Activated B cell treated with CpG ODN at 0.5 μM for 24 hours (primary cell): Measurements from ENCODE around the gene SHISA8. TPM values are rescaled to one million over a fixed set of nuclear protein-coding genes. Genes with fewer than 3 reads are reported as not detected.

Experiments
- ATAC-seq: fragments of 200-7000 bp; cut with Tn5 transposase; one replicate; pipeline ENCODE4 v1.10.0; 2021; ENCODE audit warnings: low read depth, mild to moderate bottlenecking, moderate library complexity
- CTCF ChIA-PET: fragments of 350-600 bp; sonication (Branson Sonifier 250); formaldehyde crosslinking; loops from one replicate; lab custom pipeline; 2021; ENCODE audit warnings: antibody characterized with exemption; lab: Charles Lee
- POLR2A ChIA-PET: fragments of 350-600 bp; sonication (Branson Sonifier 250); formaldehyde crosslinking; loops from one replicate; lab custom pipeline; 2021; ENCODE audit warnings: antibody characterized with exemption; lab: Charles Lee
- DNase-seq: peaks from one replicate; pipeline ENCODE4 v3.0.0; 2022
- H3K27ac Mint-ChIP-seq: one replicate; pipeline ENCODE4 v1.8.0; 2020; ENCODE audit warnings: mixed read lengths
- H3K27me3 Mint-ChIP-seq: one replicate; pipeline ENCODE4 v1.8.0; 2021; ENCODE audit warnings: mixed read lengths
- H3K36me3 Mint-ChIP-seq: one replicate; pipeline ENCODE4 v1.8.0; 2021; ENCODE audit warnings: low read depth, mixed read lengths
- H3K4me1 Mint-ChIP-seq: one replicate; pipeline ENCODE4 v1.8.0; 2021; ENCODE audit warnings: mixed read lengths
- H3K4me3 Mint-ChIP-seq: one replicate; pipeline ENCODE4 v1.8.0; 2020; ENCODE audit warnings: mild to moderate bottlenecking, mixed read lengths
- H3K9me3 Mint-ChIP-seq: one replicate; pipeline ENCODE4 v1.8.0; 2020; ENCODE audit warnings: mixed read lengths
- CTCF ChIP-seq: fragments of 200-600 bp; IDR thresholded peaks from one replicate; pipeline ENCODE4 v1.8.0; 2022; ENCODE audit warnings: antibody characterized with exemption, mild to moderate bottlenecking
- intact Hi-C: fragments of 100-400 bp; cut with micrococcal nuclease; formaldehyde crosslinking; loops from one replicate; pipeline ENCODE4 v1.15.1; 2024
- total RNA-seq: library from RNA; stranded (reverse); gene quantifications from 2 replicates; pipeline ENCODE4 v1.2.3, GENCODE V29; 2022

Gene SHISA8
- total RNA-seq, 1 donor from 2014 or later: 12.6 TPM

DNA sequence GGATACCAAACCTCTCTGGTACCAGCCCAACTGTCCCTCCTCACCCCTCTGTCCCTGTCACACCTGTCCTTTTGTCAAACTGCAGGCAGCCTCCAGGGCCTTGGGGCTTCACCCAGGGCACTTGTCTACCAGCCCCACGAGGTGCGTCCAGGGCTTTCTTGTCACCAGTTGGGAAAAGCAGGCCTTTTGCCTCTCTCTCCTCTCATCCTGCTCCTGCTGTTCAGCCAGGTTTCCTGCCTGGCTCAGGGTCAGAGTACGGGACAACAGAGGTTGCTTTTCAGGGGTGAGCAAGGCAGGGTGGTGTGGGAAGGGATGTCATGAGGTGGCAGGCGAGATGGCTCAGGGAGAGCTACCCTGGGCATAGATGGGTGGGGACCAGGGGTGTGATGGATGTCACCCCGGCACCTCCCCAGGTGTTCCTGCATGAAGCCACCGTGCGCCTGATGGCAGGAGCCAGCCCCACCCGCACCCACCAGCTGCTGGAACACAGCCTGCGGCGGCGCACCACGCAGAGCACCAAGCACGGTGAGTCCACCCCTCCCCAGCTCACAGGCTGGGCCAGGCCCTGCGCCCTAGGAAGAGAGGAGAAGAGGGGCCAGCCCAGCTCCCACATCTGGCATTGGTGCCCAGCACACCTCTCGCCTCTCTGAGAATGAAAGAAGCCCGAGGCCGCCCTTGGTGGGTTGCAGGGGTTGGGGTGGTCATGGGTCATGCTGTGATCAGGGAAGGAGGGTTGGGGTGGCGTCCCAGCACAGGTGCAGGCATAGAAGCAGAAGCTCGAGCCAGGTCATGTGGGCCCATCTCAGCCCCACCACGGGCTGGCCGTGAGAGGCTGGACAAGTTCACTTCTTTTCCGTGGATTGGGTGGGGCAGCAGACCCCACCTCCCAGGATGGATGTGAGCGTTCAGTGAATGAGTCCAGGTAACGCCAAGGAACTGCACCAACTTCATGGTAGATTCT, 10.1 kb downstream of the SHISA8 start:
- Mint-ChIP-seq H3K27me3 (no peaks in the 10 kb centered on the region), H3K4me1 (peaks cover 23% of the 10 kb centered on the region), H3K27ac (peak overlapping the region; percentile 50), H3K9me3 (no peaks in the 10 kb centered on the region), H3K4me3 (no peak overlapping the region), H3K36me3 (peaks cover 70% of the 10 kb centered on the region)
- no peak for TF ChIP-seq CTCF
- intact Hi-C loops: loop anchor here (5.0 kb wide), 1 partner anchor 38 kb away; no protein-coding TSS in a partner anchor
- ChIA-PET CTCF (no interaction called here), POLR2A (interaction anchor here (0.6 to 1.0 kb wide), 2 partner anchors 15 to 33 kb away, joined by 3 read pairs; no protein-coding TSS in a partner anchor)
- DNase-seq (no peak), ATAC-seq (no peak)

- no peak for DNase-seq
- CTCF ChIA-PET: interaction anchor here (1.4 to 1.8 kb wide), 2 partner anchors 20 to 38 kb away, joined by 3 to 6 read pairs; no protein-coding TSS in a partner anchor
- Mint-ChIP-seq H3K9me3 (no peaks in the 10 kb centered on the region), H3K27me3 (no peaks in the 10 kb centered on the region), H3K4me3 (no peak overlapping the region), H3K36me3 (peaks cover 88% of the 10 kb centered on the region), H3K27ac (no peak overlapping the region), H3K4me1 (peaks cover 7% of the 10 kb centered on the region)
- POLR2A ChIA-PET: interaction anchor here (0.6 to 0.8 kb wide), 2 partner anchors 20 to 58 kb away, joined by 3 read pairs; no protein-coding TSS in a partner anchor
- no peak for TF ChIP-seq CTCF
- no peak for ATAC-seq
- intact Hi-C loops: no loop called here
Measured at GRCh38 chr22:41902932-41903421, 11.9 kb downstream of the SHISA8 start.

GRCh38 chr22:41902016-41902415, 12.9 kb downstream of the SHISA8 start:
- H3K27me3 Mint-ChIP-seq: no peaks in the 10 kb centered on the region
- intact Hi-C loops: no loop called here
- no peak for DNase-seq
- CTCF ChIA-PET: interaction anchor here (1.8 kb wide), 1 partner anchor 39 kb away, joined by 6 read pairs; no protein-coding TSS in a partner anchor
- ATAC-seq: no peak
- POLR2A ChIA-PET: interaction anchor here (0.6 to 0.9 kb wide), 2 partner anchors 22 to 39 kb away, joined by 3 read pairs; no protein-coding TSS in a partner anchor
- H3K27ac Mint-ChIP-seq: no peak overlapping the region
- no peaks in the 10 kb centered on the region for H3K9me3 Mint-ChIP-seq
- H3K4me1 Mint-ChIP-seq: peaks cover under 1% of the 10 kb centered on the region
- no peak for TF ChIP-seq CTCF
- peaks cover 89% of the 10 kb centered on the region for H3K36me3 Mint-ChIP-seq
- no peak overlapping the region for H3K4me3 Mint-ChIP-seq

DNA sequence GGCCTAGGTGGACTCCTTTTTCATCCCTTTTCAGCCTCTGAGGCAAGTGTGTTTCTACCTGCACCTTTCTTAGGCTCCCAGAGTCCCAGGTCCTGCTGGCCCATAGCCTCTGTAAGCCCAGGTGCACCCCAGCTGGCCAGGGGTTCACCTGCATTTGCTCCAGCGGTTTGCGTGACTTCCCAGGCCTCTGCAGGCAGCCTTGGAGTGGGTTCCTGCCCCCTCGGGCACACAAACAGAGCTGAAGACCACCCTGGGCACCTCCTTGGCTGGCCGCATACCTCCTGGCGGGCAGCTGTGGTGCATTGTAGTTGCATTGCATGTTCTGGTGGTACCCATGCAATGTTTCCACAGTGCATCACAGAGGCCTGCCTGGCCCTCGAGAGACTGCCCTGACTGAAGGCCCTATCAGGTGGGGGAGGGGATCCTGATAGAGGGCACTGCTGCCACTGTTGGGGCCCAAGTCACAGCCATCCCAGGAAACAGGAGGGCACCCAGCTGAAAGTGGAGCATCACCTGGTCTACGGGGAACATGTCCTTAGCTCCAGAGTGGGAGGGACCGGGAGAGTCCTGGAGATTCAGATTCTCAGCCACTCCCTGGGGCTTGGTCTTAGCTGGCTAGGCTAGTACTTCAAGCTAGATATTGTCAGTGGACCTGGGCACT, 14.1 kb downstream of the SHISA8 start:
- ChIA-PET CTCF (no interaction called here), POLR2A (interaction anchor here (0.6 to 0.9 kb wide), 2 partner anchors 40 to 822 kb away, joined by 3 read pairs; no protein-coding TSS in a partner anchor)
- no peaks in the 10 kb centered on the region for H3K4me1 Mint-ChIP-seq
- ATAC-seq: no peak
- H3K27ac Mint-ChIP-seq: no peak overlapping the region
- peaks cover 96% of the 10 kb centered on the region for H3K36me3 Mint-ChIP-seq
- no peak for TF ChIP-seq CTCF
- no peak overlapping the region for H3K4me3 Mint-ChIP-seq
- H3K9me3 Mint-ChIP-seq: no peaks in the 10 kb centered on the region
- H3K27me3 Mint-ChIP-seq: no peaks in the 10 kb centered on the region
- intact Hi-C loops: no loop called here
- no peak for DNase-seq
